Choroid plexus epithelial cell (primary cell): ENCODE results near the gene GUCY1A2.
"Not testable (repeated sequence)": the region's sequence is repeated elsewhere in the genome, so short reads cannot be mapped to it uniquely, and the experiment has no call there.

Experiments
- DNase-seq: peaks from one replicate; pipeline ENCODE4 v3.0.0-alpha.2; 2010; ENCODE audit warnings: low read depth
- H3K4me3 ChIP-seq: 2 replicates; pipeline ENCODE4 v1.5.1; 2011; ENCODE audit warnings: low read depth, mild to moderate bottlenecking, control low read depth, low read length, moderate library complexity
- TF ChIP-seq, protein P1 (sequence below): conservative IDR thresholded peaks from 2 replicates; pipeline ENCODE4 v1.5.1; 2011; ENCODE audit warnings: low read depth, mild to moderate bottlenecking, control low read depth, inconsistent platforms, low read length, moderate library complexity

Gene GUCY1A2

DNA sequence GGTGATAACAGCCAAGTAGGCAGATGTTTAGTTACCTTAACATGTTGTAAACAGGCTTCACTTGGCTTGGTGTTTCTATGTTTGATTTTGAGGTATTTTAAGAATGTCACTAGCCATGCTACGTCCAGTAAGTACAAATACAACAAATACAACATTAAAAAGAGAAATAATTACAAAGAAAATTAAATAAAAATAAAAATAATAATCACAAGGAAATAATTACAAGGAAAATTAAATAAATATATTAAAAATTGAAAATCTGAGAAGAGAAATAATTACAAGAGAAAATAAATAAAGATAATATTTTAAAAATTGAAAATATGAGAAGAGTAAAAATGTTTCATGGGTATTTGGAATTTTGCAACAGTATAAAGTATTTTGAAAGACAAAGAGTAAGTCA lies 103.9 kb downstream of the GUCY1A2 start:
- no peak for DNase-seq
- no peak overlapping the region for H3K4me3 ChIP-seq
- TF ChIP-seq, protein P1, sequence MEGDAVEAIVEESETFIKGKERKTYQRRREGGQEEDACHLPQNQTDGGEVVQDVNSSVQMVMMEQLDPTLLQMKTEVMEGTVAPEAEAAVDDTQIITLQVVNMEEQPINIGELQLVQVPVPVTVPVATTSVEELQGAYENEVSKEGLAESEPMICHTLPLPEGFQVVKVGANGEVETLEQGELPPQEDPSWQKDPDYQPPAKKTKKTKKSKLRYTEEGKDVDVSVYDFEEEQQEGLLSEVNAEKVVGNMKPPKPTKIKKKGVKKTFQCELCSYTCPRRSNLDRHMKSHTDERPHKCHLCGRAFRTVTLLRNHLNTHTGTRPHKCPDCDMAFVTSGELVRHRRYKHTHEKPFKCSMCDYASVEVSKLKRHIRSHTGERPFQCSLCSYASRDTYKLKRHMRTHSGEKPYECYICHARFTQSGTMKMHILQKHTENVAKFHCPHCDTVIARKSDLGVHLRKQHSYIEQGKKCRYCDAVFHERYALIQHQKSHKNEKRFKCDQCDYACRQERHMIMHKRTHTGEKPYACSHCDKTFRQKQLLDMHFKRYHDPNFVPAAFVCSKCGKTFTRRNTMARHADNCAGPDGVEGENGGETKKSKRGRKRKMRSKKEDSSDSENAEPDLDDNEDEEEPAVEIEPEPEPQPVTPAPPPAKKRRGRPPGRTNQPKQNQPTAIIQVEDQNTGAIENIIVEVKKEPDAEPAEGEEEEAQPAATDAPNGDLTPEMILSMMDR = no peak

- no peak for DNase-seq
- no peak overlapping the region for H3K4me3 ChIP-seq
- TF ChIP-seq, protein P1 = no peak
Observed at GRCh38 chr11:106913141-106913540, 105.1 kb downstream of the GUCY1A2 start.

DNA sequence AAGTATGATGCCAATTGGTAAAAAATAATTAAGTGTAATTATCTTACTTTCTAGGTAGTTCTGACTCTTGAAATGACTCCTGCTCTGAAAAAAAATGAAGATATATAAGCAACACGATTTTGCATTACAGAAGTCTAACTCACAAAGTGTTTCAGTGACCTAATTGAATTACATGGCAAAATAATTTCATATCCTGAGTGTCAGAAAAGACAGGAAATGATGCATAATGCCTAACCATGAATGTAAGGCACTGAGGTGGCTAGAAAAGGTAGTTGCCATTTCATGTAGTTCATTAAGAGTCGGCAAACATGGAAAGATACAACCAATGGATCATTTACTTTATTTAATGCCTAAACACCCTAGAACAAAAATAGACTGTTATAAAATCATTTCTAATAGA lies 113.5 kb downstream of the GUCY1A2 start:
- TF ChIP-seq, protein P1 = no peak
- no peak for DNase-seq
- H3K4me3 ChIP-seq = no peak overlapping the region

GRCh38 chr11:106889718-106890117 lies 128.6 kb downstream of the GUCY1A2 start:
- H3K4me3 ChIP-seq = no peak overlapping the region
- no peak for DNase-seq
- TF ChIP-seq, protein P1 = no peak

DNA sequence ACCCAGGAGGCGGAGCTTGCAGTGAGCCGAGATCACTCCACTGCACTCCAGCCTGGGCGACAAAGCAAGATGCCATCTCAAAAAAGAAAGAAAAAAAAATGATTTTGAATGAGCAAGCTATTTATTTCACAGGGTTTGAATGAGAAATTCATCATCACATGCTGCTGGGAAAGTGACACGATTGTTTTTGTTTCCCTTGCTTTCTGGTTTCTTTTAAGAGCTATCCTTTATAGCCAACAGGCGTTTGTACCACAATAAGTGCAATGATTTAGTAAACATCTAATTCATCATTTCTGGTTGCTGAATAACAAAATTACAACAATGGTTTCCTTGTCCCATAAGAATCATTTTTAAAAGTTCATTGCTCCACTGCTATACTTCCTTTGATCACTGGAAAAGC lies 129.9 kb downstream of the GUCY1A2 start:
- TF ChIP-seq, protein P1 = no peak
- no peak for DNase-seq
- H3K4me3 ChIP-seq = no peak overlapping the region

GRCh38 chr11:106883693-106884092 lies 134.6 kb downstream of the GUCY1A2 start:
- DNase-seq, H3K4me3 ChIP-seq: not testable (repeated sequence)

GRCh38 chr11:106879832-106880546 lies 138.3 kb downstream of the GUCY1A2 start:
- no peak overlapping the region for H3K4me3 ChIP-seq
- TF ChIP-seq, protein P1 = no peak
- no peak for DNase-seq
